T-helper 1 cell treated with Interleukin-12 subunit alpha and Interleukin-12 subunit beta and Interleukin-4 antibody, amounts not matched to agents 30 ng/mL and 1 ng/mL, for 36 hours (primary cell): ENCODE measurements around the gene SSU72. TPM values are rescaled to one million over a fixed set of nuclear protein-coding genes. Genes with fewer than 3 reads are reported as not detected.

ENCODE experiments used
- intact Hi-C: fragments of 100-400 bp; cut with micrococcal nuclease; formaldehyde crosslinking; loops from one replicate; pipeline ENCODE4 v1.15.1; 2024
- total RNA-seq: library from RNA; stranded (reverse); gene quantifications from 2 replicates; pipeline ENCODE4 v1.2.3, GENCODE V29; 2022

Gene SSU72
- 137 and 138 TPM in 2 replicates for total RNA-seq

DNA sequence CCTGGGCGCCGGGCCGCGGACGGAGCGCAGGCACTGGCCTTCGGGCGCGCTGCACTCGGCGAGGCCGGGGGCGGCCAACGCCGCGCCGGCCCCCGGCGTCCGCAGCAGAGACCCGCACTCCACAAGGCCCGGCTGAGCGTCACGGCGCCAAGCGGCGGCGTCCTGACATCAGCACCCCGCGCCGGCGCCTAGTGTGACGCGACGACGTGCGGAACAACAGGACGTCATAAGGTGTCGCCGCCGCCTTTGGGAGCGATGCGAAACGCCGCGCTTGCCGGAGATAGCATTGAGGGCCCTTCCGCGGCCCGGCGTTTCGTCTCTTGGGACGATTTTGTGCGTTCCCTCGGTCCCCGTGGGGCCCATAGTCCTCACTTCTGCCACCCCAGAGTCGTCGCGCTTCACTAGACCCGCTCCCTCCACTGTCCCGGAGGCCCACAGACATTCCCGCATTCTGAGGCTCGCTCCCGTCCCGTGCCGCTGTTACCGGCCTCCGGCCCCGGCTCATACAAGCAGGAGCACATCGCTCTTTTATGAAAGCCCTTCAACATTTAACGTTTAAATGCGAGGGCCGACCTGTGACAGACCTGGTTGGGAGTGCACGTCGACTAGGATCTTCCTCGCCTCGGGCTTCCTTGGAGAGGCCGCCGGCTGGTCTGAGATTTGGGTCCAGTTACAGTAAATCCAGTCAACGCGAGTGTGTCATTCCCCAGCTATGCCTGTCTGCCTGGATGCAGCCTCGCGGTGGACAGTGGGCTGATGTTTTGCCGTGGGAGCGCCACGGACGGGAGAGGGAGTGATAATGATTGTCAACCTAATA, at the start of gene SSU72:
SSU72 (minus strand) TSS at position 143 of the 817 bp plus-strand sequence. CDS start 306 bp downstream, outside the sequence.
- intact Hi-C loops, result loop anchor here (1.0 to 10.0 kb wide), 8 partner anchors 40 to 200 kb away; partner anchors contain the start of genes ATAD3B, AURKAIP1, CDK11A and CDK11B

DNA sequence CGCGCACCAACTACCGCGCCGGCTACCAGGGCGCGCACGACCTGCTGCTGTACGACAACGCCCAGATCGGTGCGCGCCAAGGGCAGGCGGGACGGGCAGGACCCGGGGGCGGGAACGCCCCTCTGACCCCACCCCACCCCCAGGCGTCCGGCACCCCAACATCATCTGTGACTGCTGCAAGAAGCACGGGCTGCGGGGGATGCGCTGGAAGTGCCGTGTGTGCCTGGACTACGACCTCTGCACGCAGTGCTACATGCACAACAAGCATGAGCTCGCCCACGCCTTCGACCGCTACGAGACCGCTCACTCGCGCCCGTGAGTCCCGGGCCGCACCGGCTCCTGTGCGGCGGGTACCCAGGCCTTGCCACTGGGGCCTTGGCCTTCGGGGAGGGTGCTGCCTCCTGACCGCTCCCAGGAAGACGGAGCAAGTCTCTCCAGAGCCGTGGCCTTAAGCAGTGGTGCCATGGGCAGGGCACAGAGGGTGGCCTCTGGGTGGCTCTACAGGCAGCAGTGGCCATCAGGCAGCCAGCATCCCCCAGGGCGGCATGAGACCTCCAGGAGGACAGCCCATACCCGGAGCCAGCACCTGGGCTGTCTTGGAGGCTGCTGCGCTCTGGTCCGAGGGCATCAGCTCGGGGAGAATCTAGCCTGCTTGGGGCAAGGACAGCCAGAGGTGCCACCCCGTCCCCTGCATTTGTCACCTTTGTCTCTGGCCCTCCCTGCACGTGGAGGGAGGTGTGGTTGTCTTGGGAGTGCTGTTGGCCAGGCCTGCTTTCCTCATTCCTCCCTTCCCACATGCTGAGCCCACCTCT, 49.2 kb upstream of the SSU72 start:
- intact Hi-C loops, result no loop called here

GRCh38 chr1:1623181-1623630, 48.5 kb upstream of the SSU72 start:
- intact Hi-C loops, result no loop called here

DNA sequence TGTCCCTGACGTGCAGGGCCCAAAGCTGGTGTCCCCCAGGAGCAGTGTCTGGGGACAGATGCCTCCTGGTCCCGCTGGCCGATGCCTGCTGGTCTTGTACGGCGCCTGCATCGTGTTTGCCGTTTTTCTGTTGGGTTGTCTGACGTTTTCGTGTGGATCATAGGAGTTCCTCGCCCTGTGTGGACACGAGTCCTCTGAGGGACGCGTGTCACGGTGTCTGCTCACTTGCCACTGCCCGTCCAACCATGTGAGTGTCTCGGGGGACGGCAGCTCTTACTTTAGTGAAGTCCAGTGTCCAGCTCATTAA, 48.1 kb upstream of the SSU72 start:
- intact Hi-C loops, result no loop called here

- intact Hi-C loops, result no loop called here
Observed at GRCh38 chr1:1622010-1622787, 47.5 kb upstream of the SSU72 start.

DNA sequence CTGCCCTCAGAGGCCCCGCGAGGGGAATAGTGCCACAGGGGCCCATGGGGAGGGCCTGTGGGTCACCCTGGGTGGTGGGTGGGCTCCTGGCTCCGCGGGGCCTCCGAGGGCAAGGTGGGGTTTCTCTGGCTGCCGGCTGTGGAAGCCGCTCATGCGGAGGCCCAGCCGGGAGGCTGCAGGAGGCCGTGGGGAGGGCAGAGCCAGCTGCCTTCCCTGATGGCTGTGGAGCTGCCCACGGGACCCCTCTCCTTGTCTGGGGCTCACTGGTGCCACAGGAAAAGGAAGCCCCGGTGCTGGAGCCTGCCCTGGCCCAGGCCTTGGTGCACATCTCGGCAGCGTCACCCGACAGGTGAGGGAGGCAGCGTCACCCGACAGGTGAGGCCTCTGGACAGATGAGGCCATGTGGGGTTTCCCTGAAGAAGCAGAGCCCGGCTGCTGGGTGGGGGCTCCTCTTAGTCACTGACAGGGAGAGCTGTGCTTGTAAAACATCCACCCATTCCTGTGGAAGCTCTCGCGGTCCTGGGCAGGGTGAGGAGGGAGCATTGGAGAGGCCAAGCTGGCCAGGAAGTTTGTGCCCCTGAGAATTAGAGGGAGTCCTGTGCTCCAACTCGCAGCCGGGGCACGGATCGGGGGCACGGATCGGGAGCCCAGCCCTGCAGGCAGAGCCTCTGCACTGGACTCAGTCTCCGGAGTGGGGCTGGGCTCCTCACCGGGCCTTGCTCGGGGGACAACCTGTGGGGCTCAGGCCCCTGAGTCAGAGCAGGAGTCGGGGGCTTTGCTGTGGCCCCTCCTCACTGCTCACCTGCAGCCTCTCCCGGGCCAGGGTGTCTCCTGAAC, 46.7 kb upstream of the SSU72 start:
- intact Hi-C loops, result no loop called here

GRCh38 chr1:1620433-1621139, 45.9 kb upstream of the SSU72 start:
- intact Hi-C loops, result no loop called here

DNA sequence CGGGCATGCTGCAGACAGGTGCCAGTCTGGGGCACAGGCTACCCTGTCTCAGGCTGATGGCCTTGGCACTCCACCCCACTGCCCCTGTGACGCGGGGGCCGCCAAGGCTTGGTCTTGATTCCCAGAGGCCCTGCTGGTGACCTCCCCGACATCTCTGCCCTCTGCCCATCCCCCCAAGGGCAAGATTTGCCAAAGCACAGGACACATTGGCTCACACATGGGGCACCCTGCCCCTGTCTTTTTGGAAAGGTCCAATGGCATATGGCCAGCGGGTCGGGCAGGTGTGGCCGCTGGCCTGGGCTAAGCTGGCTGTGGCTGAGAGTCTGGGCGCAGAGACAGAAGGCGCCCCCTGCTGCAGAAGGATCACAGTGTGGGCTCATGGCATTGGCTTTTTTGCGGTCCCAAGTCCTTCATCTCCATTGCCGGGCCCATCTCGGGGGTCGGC, 45.3 kb upstream of the SSU72 start:
- intact Hi-C loops, result no loop called here

DNA sequence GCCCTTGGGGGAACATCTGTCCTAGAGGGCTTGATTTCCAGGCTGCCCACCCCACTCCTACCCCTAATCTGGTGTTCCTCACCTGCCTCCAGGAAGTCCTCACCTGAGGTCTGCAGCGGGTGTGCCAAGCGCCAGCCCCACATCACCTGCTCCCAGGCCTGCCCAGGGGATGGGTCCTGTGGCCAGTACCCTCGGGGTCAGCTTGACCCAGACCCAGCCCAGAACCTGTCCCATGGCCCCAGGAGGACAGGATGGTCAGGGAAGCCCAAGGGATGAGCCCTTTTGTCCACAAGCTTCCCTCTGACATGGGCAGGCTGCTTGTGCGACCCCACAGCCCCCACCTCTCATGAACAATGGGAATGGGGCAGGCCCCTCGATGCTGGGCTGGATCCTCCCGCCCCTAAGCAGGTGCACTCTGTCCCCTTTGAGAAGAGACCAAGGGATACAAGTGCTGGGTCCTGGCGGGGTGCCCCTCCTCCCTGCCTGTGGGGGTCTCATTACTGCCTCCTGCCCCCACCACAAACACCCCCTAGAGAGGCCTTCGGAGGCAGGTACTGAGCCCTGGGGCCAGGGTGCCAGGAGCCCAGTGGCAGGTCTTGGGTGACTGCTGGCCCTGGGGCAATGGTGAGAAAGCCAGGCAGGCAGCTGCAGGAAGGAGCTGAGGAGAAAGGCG, 43.9 kb upstream of the SSU72 start:
- intact Hi-C loops, result no loop called here

- intact Hi-C loops, result no loop called here
Observed at GRCh38 chr1:1617925-1618324, 43.3 kb upstream of the SSU72 start.

- intact Hi-C loops, result no loop called here
Observed at GRCh38 chr1:1617516-1617915, 42.9 kb upstream of the SSU72 start.

DNA sequence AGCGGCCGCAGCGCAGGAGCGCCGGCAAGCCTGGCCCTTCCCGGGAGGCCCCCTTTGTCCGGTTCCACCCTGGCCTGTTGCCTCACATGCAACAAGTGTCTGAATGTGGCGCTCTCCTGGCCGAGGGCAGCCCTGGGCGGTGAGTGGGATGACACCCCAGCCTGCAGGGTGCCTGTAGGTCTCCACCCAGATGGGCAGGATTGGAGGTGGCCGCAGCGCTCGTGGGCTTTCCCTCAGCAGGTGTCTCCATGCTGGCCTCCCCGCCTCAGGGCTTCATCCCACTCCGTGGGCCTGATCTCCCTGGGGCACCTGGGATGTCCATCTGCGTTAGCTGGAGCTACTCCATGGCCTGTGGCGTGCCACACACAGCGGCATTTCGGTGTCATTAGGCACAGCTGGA, 42.2 kb upstream of the SSU72 start:
- intact Hi-C loops, result no loop called here

- intact Hi-C loops, result no loop called here
Observed at GRCh38 chr1:1616045-1616790, 41.6 kb upstream of the SSU72 start.

DNA sequence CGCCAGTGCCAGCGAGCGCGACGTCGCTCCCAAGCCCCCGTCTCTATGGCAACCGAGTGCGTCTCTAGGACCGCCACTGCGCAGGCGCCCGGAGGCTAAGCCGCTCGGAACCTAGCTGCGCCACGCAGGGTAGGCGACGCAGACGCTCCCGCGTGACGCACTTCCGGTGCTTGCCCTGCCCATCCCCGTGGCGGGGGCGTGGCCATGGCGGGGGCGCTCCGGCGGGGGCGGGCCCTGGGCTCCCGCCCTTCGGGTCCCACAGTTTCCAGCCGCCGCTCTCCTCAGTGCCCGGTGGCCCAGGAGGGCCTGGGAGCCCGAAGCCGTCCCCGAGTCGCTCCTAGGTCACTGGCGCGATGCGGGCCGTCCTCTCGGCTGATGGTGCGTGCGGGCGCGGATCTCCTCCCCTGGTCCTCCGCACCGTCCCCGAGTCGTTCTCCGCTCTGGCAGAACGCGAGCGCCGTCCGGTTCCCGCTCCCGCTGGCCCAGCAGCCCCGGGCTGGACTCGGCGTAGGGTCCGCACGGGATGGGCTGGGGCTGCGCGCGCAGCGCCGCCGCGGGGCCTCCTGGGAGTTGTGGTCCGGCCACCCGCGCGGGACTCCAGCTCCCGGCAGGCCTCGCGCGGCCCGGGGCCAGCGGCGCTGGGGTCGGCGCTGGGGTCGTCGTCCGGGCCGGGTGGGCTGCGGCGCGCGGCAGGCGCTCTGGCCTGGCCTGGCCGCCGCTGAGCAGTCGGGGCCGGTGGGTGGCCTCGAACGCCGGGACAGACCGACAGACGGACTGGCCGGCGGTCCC, 40.8 kb upstream of the SSU72 start, which contains the start of gene MIB2:
MIB2 (plus strand) TSS at position 245 of the 789 bp plus-strand sequence. CDS start 7,953 bp downstream, outside the sequence.
- intact Hi-C loops, result loop anchor here (1.0 to 2.0 kb wide), 9 partner anchors 15 to 499 kb away; partner anchors contain the start of genes ATAD3A, ATAD3B, AURKAIP1 and C1orf159

DNA sequence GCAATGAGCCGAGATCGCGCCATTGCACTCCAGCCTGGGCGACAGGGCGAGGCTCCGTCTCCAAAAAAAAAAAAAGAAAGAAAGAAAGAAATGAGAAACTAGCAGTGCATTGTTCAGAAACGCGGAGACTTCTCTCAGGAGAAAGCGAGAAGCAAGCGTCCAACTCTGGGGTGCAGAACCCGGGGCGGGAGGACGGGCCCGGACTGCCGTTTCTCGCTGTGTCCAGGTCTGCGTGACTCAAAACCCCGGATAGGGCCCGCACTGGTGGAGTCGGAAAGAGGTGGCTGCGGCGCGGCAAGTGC, 40.2 kb upstream of the SSU72 start:
- intact Hi-C loops, result loop anchor here (1.0 to 2.0 kb wide), 9 partner anchors 16 to 499 kb away; partner anchors contain the start of genes ATAD3A, ATAD3B, AURKAIP1 and C1orf159

GRCh38 chr1:1614204-1614953, 39.7 kb upstream of the SSU72 start:
- intact Hi-C loops, result loop anchor here (2.0 kb wide), 2 partner anchors 16 to 306 kb away; partner anchors contain the start of gene PUSL1
